ENCODE measurements around the gene SMIM8.

SMIM8 gene

DNA sequence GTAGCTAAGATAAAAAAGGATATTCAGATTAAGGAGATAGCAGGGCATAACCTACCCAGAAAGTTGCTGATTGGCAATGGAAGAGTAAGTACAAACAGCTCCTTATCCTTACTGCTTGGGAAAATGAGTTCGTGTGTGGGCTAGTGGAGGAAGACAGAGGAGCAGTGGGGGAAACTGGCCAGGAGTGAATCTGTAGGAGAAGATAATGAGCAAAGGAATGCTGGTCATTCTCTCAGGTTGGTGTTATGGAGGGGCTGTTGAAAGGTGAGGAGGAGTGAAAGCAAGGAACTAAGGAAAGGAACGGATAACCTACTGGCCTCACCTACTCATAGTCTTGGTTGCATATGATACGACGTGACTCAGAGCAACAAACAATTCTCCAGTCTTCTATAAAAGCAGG lies 14.0 kb downstream of the SMIM8 start:
- Histone ChIP-seq H3K9me3 (ENCODE audit: low read length) (no peaks in the 10 kb centered on the region), H3K27me3 (ENCODE audit: insufficient read depth, low read length) (no peaks in the 10 kb centered on the region), H3K4me1 (ENCODE audit: insufficient read depth, low read length, severe bottlenecking) (peaks cover 18% of the 10 kb centered on the region), H3K79me2 (ENCODE audit: insufficient read depth, low read length) (peaks cover 13% of the 10 kb centered on the region), H3K4me2 (ENCODE audit: low read length) (no peak overlapping the region), H2AFZ (ENCODE audit: low read length) (no peak overlapping the region), H3K4me3 (ENCODE audit: low read depth, low read length, poor library complexity, severe bottlenecking) (no peak overlapping the region), H3K9me2 (ENCODE audit: low read depth, low read length) (no peaks in the 10 kb centered on the region), H3K27ac (ENCODE audit: low read depth, low read length, poor library complexity, severe bottlenecking) (no peak overlapping the region), H3F3A (ENCODE audit: insufficient read depth, low read length) (no peaks in the 10 kb centered on the region), H3K9ac (ENCODE audit: low read length) (no peak overlapping the region), H3K36me3 (ENCODE audit: insufficient read depth, low read length) (peaks cover 16% of the 10 kb centered on the region; the same call in 1 of the 2 replicates), H4K20me1 (ENCODE audit: insufficient read depth, low read length) (no peaks in the 10 kb centered on the region)
- no peak for TF ChIP-seq EZH2 (IDR thresholded peaks at IDR 0.05; ENCODE audit: borderline replicate concordance, low read length)
- TF ChIP-seq, protein P1, sequence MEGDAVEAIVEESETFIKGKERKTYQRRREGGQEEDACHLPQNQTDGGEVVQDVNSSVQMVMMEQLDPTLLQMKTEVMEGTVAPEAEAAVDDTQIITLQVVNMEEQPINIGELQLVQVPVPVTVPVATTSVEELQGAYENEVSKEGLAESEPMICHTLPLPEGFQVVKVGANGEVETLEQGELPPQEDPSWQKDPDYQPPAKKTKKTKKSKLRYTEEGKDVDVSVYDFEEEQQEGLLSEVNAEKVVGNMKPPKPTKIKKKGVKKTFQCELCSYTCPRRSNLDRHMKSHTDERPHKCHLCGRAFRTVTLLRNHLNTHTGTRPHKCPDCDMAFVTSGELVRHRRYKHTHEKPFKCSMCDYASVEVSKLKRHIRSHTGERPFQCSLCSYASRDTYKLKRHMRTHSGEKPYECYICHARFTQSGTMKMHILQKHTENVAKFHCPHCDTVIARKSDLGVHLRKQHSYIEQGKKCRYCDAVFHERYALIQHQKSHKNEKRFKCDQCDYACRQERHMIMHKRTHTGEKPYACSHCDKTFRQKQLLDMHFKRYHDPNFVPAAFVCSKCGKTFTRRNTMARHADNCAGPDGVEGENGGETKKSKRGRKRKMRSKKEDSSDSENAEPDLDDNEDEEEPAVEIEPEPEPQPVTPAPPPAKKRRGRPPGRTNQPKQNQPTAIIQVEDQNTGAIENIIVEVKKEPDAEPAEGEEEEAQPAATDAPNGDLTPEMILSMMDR (IDR thresholded peaks at IDR 0.05; ENCODE audit: low read length) = no peak

- Histone ChIP-seq H3K9ac (ENCODE audit: low read length) (no peak overlapping the region), H3K9me2 (ENCODE audit: low read depth, low read length) (no peaks in the 10 kb centered on the region), H2AFZ (ENCODE audit: low read length) (no peak overlapping the region), H3K27ac (ENCODE audit: low read depth, low read length, poor library complexity, severe bottlenecking) (no peak overlapping the region), H3K27me3 (ENCODE audit: insufficient read depth, low read length) (no peaks in the 10 kb centered on the region), H4K20me1 (ENCODE audit: insufficient read depth, low read length) (no peaks in the 10 kb centered on the region), H3K4me1 (ENCODE audit: insufficient read depth, low read length, severe bottlenecking) (no peaks in the 10 kb centered on the region), H3F3A (ENCODE audit: insufficient read depth, low read length) (no peaks in the 10 kb centered on the region), H3K9me3 (ENCODE audit: low read length) (no peaks in the 10 kb centered on the region), H3K36me3 (ENCODE audit: insufficient read depth, low read length) (0 out of 2 replicates have a peak, but pooled peaks cover 7% of the 10 kb centered on the region), H3K4me3 (ENCODE audit: low read depth, low read length, poor library complexity, severe bottlenecking) (no peak overlapping the region), H3K79me2 (ENCODE audit: insufficient read depth, low read length) (no peaks in the 10 kb centered on the region), H3K4me2 (ENCODE audit: low read length) (no peak overlapping the region)
- TF ChIP-seq, protein P1 (IDR thresholded peaks at IDR 0.05; ENCODE audit: low read length) = no peak
- TF ChIP-seq EZH2 (IDR thresholded peaks at IDR 0.05; ENCODE audit: borderline replicate concordance, low read length) = no peak
Measured at GRCh38 chr6:87340230-87340629, 17.8 kb downstream of the SMIM8 start.

GRCh38 chr6:87341158-87341557 lies 18.8 kb downstream of the SMIM8 start:
- Histone ChIP-seq H3K36me3 (ENCODE audit: insufficient read depth, low read length) (0 out of 2 replicates have a peak, but pooled peaks cover 7% of the 10 kb centered on the region), H3K4me2 (ENCODE audit: low read length) (no peak overlapping the region), H4K20me1 (ENCODE audit: insufficient read depth, low read length) (no peaks in the 10 kb centered on the region), H3K9me3 (ENCODE audit: low read length) (no peaks in the 10 kb centered on the region), H3K79me2 (ENCODE audit: insufficient read depth, low read length) (no peaks in the 10 kb centered on the region), H3K27me3 (ENCODE audit: insufficient read depth, low read length) (no peaks in the 10 kb centered on the region), H3K4me1 (ENCODE audit: insufficient read depth, low read length, severe bottlenecking) (no peaks in the 10 kb centered on the region), H3K27ac (ENCODE audit: low read depth, low read length, poor library complexity, severe bottlenecking) (no peak overlapping the region), H3K9ac (ENCODE audit: low read length) (no peak overlapping the region), H3K9me2 (ENCODE audit: low read depth, low read length) (no peaks in the 10 kb centered on the region), H2AFZ (ENCODE audit: low read length) (no peak overlapping the region), H3F3A (ENCODE audit: insufficient read depth, low read length) (no peaks in the 10 kb centered on the region), H3K4me3 (ENCODE audit: low read depth, low read length, poor library complexity, severe bottlenecking) (no peak overlapping the region)
- TF ChIP-seq, protein P1 (IDR thresholded peaks at IDR 0.05; ENCODE audit: low read length) = no peak
- no peak for TF ChIP-seq EZH2 (IDR thresholded peaks at IDR 0.05; ENCODE audit: borderline replicate concordance, low read length)

Measured in OCI-LY1 (cell line).